Kidney (tissue), 14 donors: ENCODE results near the gene CAPN15. TPM values are rescaled to one million over a fixed set of nuclear protein-coding genes. Genes with fewer than 3 reads are reported as not detected.
A peak's percentile ranks its signal among the peaks of the same experiment; 100 is the strongest.

Source experiments
- DNase-seq, 5 donors: peaks; one replicate each; pipeline ENCODE4 v3.0.0-alpha.2; 2013 to 2020
- FAIRE-seq: peaks from 2 replicates; lab custom pipeline; 2012; peaks lifted over from hg19 to GRCh38; lab: Jason Lieb, UNC
- H3K27ac ChIP-seq, 2 donors: one replicate each; pipeline ENCODE4 v1.7.0; 2013; ENCODE audit warnings: low read depth in 2 of 2, low read length in 2 of 2, inconsistent platforms in 1 of 2
- H3K27me3 ChIP-seq: one replicate; pipeline ENCODE4 v1.7.1; 2013; ENCODE audit warnings: low read length, inconsistent platforms; ENCODE audit not compliant: control insufficient read depth, insufficient read depth
- H3K36me3 ChIP-seq, 3 donors: one replicate each; pipeline versions ENCODE4 v1.7.0 to v1.7.1; 2013; ENCODE audit warnings: low read length in 3 of 3, control low read depth in 1 of 3, inconsistent platforms in 1 of 3; ENCODE audit not compliant: insufficient read depth in 3 of 3, control insufficient read depth in 2 of 3
- H3K4me1 ChIP-seq, 3 donors: one replicate each; pipeline versions ENCODE4 v1.7.0 to v1.7.1; 2013; ENCODE audit warnings: low read length in 3 of 3, inconsistent platforms in 1 of 3, low read depth in 1 of 3; ENCODE audit not compliant: control insufficient read depth in 2 of 3, insufficient read depth in 2 of 3
- H3K4me3 ChIP-seq, 3 donors: one replicate each; pipeline versions ENCODE4 v1.7.0 to v1.8.1; 2013; ENCODE audit warnings: low read length in 3 of 3, control low read depth in 1 of 3, inconsistent platforms in 1 of 3
- H3K9ac ChIP-seq, 3 donors: one replicate each; pipeline versions ENCODE4 v1.7.0 to v1.7.1; 2013; ENCODE audit warnings: low read length in 3 of 3, control low read depth in 1 of 3, inconsistent platforms in 1 of 3
- H3K9me3 ChIP-seq, 3 donors: one replicate each; pipeline versions ENCODE4 v1.7.0 to v1.7.1; 2013; ENCODE audit warnings: low read length in 3 of 3, control low read depth in 1 of 3, inconsistent platforms in 1 of 3; ENCODE audit not compliant: control insufficient read depth in 2 of 3, insufficient read depth in 1 of 3
- intact Hi-C: fragments of 100-400 bp; cut with DNase I; formaldehyde crosslinking; loops from one replicate; pipeline ENCODE4 v1.11.1; 2022
- polyA plus RNA-seq: library from polyadenylated mRNA; stranded (reverse); fragments of 350-450 nt; fragmentation: Illumina TruSeq; extraction: RNeasy Lipid Tissue Mini Kit (QIAGEN cat#74804); gene quantifications from one replicate; pipeline ENCODE4 v1.2.3, GENCODE V29; 2014; ENCODE audit warnings: low read depth, low replicate concordance; ENCODE audit not compliant: insufficient read depth
- total RNA-seq: library from RNA; stranded (reverse); fragmentation: NEBNext Ultra II Directional; extraction: Animal tissue kit (Norgen Biotek cat#: 25700); gene quantifications from one replicate; pipeline ENCODE4 v1.2.1, GENCODE V29; 2021
- TF ChIP-seq, protein P1 (sequence below): IDR thresholded peaks from 3 replicates; pipeline ENCODE4 v1.5.1; 2012; ENCODE audit warnings: mild to moderate bottlenecking, moderate library complexity, borderline replicate concordance; ENCODE audit not compliant: insufficient read depth; ENCODE audit errors: extremely low read depth
- donor health status: control.
- donor health status: control.
- donor health status: control.
- donor health status: control.
- donor health status: control.
- donor health status: DM: yes; HTN: yes; CAD: no.
- donor health status: Normal renal cell carcinoma (clear cell type).

The CAPN15 gene
- total and polyA plus RNA-seq, 2 donors from 2014 or later = 17.9 to 52.9 TPM

DNA sequence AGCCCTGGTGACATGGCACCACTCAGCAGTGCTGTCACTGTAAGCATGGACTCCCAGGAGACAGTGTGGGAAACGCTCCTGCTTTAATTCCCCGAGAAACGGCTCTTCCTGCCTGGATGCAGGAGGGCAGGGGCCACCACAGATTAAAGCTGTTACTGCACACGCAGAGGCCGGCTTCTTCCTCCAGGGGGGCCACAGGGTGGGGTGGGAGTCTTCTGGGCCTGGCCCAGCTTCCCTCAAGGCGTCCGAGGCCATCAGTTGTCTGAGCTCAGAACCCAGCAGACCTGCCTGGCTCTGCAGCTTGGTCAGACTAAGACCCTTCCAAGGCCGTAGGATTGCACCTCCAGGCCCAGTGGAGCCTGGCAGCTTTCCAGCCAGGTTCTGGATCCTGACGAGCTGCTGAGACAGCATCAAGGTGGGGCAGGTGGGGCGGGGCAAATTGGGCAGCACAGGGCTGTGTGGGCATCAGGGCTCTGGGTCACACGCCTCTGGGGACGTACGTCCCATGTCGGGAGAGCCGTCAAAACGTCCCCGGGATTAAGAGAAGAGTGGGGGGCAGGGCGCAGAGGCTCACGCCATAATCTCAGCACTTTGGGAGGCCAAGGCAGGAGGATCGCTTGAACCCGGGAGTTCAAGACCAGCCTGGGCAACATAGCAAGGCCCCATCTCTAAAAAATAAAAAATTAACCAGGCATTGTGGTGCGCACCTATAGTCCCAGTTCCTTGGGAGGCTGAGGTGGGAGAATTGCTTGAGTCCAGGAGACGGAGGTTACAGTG lies 5.0 kb upstream of the CAPN15 start:
- Histone ChIP-seq H3K9me3 (no peaks in the 10 kb centered on the region), H3K4me1 (peaks cover 0 to 19% (median 14%) of the 10 kb centered on the region in 3 donors), H3K27me3 (no peaks in the 10 kb centered on the region), H3K27ac (no peak overlapping the region), H3K9ac (peak overlapping the region in 1 of 3 donors; percentile 26), H3K4me3 (no peak overlapping the region), H3K36me3 (peaks cover 0 to 28% (median 14%) of the 10 kb centered on the region in 3 donors)
- TF ChIP-seq, protein P1, sequence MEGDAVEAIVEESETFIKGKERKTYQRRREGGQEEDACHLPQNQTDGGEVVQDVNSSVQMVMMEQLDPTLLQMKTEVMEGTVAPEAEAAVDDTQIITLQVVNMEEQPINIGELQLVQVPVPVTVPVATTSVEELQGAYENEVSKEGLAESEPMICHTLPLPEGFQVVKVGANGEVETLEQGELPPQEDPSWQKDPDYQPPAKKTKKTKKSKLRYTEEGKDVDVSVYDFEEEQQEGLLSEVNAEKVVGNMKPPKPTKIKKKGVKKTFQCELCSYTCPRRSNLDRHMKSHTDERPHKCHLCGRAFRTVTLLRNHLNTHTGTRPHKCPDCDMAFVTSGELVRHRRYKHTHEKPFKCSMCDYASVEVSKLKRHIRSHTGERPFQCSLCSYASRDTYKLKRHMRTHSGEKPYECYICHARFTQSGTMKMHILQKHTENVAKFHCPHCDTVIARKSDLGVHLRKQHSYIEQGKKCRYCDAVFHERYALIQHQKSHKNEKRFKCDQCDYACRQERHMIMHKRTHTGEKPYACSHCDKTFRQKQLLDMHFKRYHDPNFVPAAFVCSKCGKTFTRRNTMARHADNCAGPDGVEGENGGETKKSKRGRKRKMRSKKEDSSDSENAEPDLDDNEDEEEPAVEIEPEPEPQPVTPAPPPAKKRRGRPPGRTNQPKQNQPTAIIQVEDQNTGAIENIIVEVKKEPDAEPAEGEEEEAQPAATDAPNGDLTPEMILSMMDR = no peak
- DNase-seq (peak in 2 of 5 donors; percentile 55 to 77), FAIRE-seq (no peak)
- intact Hi-C loops = no loop called here

DNA sequence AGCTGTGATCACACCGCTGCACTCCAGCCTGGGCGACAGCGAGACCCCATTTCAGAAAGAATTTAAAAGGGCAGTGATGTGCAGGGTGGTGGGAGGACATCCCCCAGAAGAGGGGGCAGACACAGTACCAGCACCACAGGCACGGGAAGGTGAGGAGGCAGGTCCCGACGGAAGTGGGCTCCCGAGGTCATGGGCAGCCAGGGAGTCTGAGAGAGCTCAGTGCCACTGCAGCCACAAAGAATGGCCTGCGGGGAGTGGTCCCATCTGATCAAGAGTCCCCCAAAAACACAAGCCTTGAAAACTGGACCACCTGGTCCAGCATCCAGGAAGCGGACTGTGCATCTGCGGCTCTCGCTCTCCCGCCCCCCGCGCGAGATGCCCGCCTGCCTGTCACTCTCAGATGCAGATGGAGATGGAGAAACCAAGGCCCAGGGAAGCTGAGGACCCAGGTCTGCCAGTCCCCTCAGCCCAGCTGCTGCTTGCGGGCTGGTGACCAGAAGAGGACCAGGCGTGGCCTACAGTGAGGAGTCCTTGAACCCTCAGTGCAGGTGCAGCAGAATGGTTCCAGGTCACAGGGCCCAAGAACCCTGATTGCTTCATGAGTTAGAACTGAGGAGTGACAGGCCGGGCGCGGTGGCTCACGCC lies 4.3 kb upstream of the CAPN15 start:
- intact Hi-C loops = no loop called here

DNA sequence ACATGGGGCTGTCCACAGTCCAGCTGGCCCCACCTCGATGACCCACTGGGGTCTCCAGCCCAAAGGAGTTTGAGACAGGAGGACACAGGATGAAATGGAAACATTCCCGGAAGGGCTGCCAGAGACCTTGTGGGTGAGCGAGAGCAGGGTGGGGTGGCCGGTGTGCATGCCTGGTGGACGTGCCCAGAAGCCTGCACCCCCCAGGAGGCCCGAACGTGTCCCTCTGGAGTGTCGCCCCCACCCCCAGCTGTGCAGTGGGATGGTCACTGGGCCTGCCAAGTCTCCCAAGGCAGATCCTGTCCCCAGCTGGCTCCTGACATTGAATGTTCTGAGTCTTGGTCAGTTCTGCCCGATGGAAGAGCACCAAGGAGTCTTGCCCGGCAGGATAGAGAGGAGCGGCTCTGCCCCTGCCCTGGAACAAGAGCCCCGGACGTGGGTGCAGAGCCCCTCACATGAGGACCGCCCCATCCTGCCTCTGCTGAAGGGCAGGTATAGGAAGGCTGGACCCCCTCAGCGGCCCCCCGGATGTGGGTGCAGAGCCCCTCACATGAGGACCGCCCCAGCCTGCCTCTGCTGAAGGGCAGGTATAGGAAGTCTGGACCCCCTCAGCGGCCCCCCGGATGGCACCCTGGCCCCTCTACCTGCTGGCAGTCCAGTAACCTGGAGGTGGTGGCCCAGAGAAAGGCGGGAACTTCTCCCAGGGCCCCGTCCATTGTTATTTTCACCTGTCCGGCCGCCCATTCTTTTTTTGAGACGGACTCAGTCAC lies 3.1 kb upstream of the CAPN15 start:
- intact Hi-C loops = no loop called here
- Histone ChIP-seq H3K9me3 (no peaks in the 10 kb centered on the region), H3K36me3 (peaks cover 0 to 19% (median 12%) of the 10 kb centered on the region in 3 donors), H3K27ac (peak overlapping the region in 1 of 2 donors; percentile 50), H3K4me3 (no peak overlapping the region), H3K9ac (no peak overlapping the region), H3K27me3 (no peaks in the 10 kb centered on the region), H3K4me1 (peaks cover 0 to 30% (median 23%) of the 10 kb centered on the region in 3 donors)
- DNase-seq (peak in 2 of 5 donors; percentile 61 to 75), FAIRE-seq (no peak)
- TF ChIP-seq, protein P1 = no peak

More for the DNA sequence above, 4.3 kb upstream of the CAPN15 start:
- DNase-seq (peak in 1 of 5 donors; percentile 65), FAIRE-seq (no peak)
- H3K27me3 ChIP-seq = no peaks in the 10 kb centered on the region
- H3K4me3 ChIP-seq = no peak overlapping the region
- peaks cover 0 to 28% (median 14%) of the 10 kb centered on the region in 3 donors for H3K36me3 ChIP-seq
- H3K9ac ChIP-seq = peak overlapping the region in 1 of 3 donors; percentile 26
- no peak overlapping the region for H3K27ac ChIP-seq
- peaks cover 0 to 19% (median 14%) of the 10 kb centered on the region in 3 donors for H3K4me1 ChIP-seq
- H3K9me3 ChIP-seq = no peaks in the 10 kb centered on the region
- TF ChIP-seq, protein P1 = no peak
